Measurements from ENCODE around the gene ARHGEF7. TPM values are rescaled to one million over a fixed set of nuclear protein-coding genes. Genes with fewer than 3 reads are reported as not detected.

Gene ARHGEF7
- total RNA-seq, 1 donor from 2014 or later: 57.5 TPM

GRCh38 chr13:111118898-111119607 lies 3.9 kb downstream of the ARHGEF7 start:
- no peaks in the 10 kb centered on the region for H3K36me3 ChIP-seq
- DNase-seq (ENCODE audit: extremely low spot score in 2 of 2): no peak
- no peak overlapping the region for H3K4me3 ChIP-seq
- H3K4me1 ChIP-seq: peaks cover 62% of the 10 kb centered on the region
- no peak for TF ChIP-seq POLR2AphosphoS5 (IDR thresholded peaks at IDR 0.05; ENCODE audit: insufficient read depth in 1 of 2, low read depth in 1 of 2)
- TF ChIP-seq, protein P1, sequence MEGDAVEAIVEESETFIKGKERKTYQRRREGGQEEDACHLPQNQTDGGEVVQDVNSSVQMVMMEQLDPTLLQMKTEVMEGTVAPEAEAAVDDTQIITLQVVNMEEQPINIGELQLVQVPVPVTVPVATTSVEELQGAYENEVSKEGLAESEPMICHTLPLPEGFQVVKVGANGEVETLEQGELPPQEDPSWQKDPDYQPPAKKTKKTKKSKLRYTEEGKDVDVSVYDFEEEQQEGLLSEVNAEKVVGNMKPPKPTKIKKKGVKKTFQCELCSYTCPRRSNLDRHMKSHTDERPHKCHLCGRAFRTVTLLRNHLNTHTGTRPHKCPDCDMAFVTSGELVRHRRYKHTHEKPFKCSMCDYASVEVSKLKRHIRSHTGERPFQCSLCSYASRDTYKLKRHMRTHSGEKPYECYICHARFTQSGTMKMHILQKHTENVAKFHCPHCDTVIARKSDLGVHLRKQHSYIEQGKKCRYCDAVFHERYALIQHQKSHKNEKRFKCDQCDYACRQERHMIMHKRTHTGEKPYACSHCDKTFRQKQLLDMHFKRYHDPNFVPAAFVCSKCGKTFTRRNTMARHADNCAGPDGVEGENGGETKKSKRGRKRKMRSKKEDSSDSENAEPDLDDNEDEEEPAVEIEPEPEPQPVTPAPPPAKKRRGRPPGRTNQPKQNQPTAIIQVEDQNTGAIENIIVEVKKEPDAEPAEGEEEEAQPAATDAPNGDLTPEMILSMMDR (IDR thresholded peaks at IDR 0.05): no peak
- TF ChIP-seq POLR2A (IDR thresholded peaks at IDR 0.05): no peak
- H3K27me3 ChIP-seq: no peaks in the 10 kb centered on the region
- no peaks in the 10 kb centered on the region for H3K9me3 ChIP-seq
- intact Hi-C loops (cut with DNase I): no loop called here
- H3K27ac ChIP-seq: peak overlapping the region; percentile 89

GRCh38 chr13:111119966-111120365 lies 4.9 kb downstream of the ARHGEF7 start:
- no peaks in the 10 kb centered on the region for H3K9me3 ChIP-seq
- no peaks in the 10 kb centered on the region for H3K36me3 ChIP-seq
- peak overlapping the region; percentile 89 for H3K27ac ChIP-seq
- H3K4me1 ChIP-seq: peaks cover 55% of the 10 kb centered on the region
- DNase-seq (ENCODE audit: extremely low spot score in 2 of 2): no peak
- no peak overlapping the region for H3K4me3 ChIP-seq
- TF ChIP-seq POLR2A (IDR thresholded peaks at IDR 0.05): no peak
- TF ChIP-seq, protein P1 (IDR thresholded peaks at IDR 0.05): no peak
- no peaks in the 10 kb centered on the region for H3K27me3 ChIP-seq
- intact Hi-C loops (cut with DNase I): no loop called here

DNA sequence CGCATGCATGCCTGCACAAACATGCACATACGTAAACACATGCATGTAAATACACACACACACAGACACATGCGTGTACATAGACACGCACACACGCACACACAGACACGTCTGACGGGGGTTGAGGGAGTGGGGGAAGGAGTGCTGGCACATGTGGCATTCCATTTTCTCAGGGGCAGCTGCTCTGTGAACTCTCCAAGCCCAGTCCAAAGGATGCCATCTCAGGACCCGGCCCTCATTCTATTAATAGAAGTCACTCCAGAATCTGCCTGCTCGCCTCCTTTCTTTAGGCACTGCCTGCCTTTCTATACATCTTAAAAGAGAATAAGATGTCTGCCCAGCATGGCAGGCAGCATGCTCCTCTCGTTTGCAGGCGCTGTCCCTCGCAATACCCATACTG lies 5.3 kb downstream of the ARHGEF7 start:
- H3K27me3 ChIP-seq: no peaks in the 10 kb centered on the region
- H3K4me3 ChIP-seq: no peak overlapping the region
- peak overlapping the region; percentile 89 for H3K27ac ChIP-seq
- H3K4me1 ChIP-seq: peaks cover 55% of the 10 kb centered on the region
- DNase-seq (ENCODE audit: extremely low spot score in 2 of 2): no peak
- no peaks in the 10 kb centered on the region for H3K36me3 ChIP-seq
- intact Hi-C loops (cut with DNase I): no loop called here
- TF ChIP-seq POLR2A (IDR thresholded peaks at IDR 0.05) (no peak), POLR2AphosphoS5 (IDR thresholded peaks at IDR 0.05; ENCODE audit: insufficient read depth in 1 of 2, low read depth in 1 of 2) (no peak)
- TF ChIP-seq, protein P1 (IDR thresholded peaks at IDR 0.05): no peak
- no peaks in the 10 kb centered on the region for H3K9me3 ChIP-seq

- H3K36me3 ChIP-seq: no peaks in the 10 kb centered on the region
- TF ChIP-seq, protein P1 (IDR thresholded peaks at IDR 0.05): no peak
- TF ChIP-seq POLR2AphosphoS5 (IDR thresholded peaks at IDR 0.05; ENCODE audit: insufficient read depth in 1 of 2, low read depth in 1 of 2): no peak
- H3K9me3 ChIP-seq: no peaks in the 10 kb centered on the region
- H3K27ac ChIP-seq: peak overlapping the region; percentile 89
- H3K4me1 ChIP-seq: peaks cover 54% of the 10 kb centered on the region
- intact Hi-C loops (cut with DNase I): no loop called here
- DNase-seq (ENCODE audit: extremely low spot score in 2 of 2): no peak
- H3K4me3 ChIP-seq: no peak overlapping the region
- no peaks in the 10 kb centered on the region for H3K27me3 ChIP-seq
Measured at GRCh38 chr13:111120913-111121312, 5.8 kb downstream of the ARHGEF7 start.

- Histone ChIP-seq H3K4me3 (no peak overlapping the region), H3K36me3 (no peaks in the 10 kb centered on the region), H3K27ac (peak overlapping the region; percentile 89), H3K27me3 (no peaks in the 10 kb centered on the region), H3K4me1 (peaks cover 48% of the 10 kb centered on the region), H3K9me3 (no peaks in the 10 kb centered on the region)
- no peak for DNase-seq (ENCODE audit: extremely low spot score in 2 of 2)
- intact Hi-C loops (cut with DNase I): no loop called here
- TF ChIP-seq POLR2AphosphoS5 (IDR thresholded peaks at IDR 0.05; ENCODE audit: insufficient read depth in 1 of 2, low read depth in 1 of 2): no peak
- TF ChIP-seq, protein P1 (IDR thresholded peaks at IDR 0.05): no peak
- no peak for TF ChIP-seq POLR2A (IDR thresholded peaks at IDR 0.05)
Measured at GRCh38 chr13:111121506-111121905, 6.4 kb downstream of the ARHGEF7 start.

Data from vagina (tissue), 2 donors.